ENCODE measurements around the gene ADAM10. TPM values are rescaled to one million over a fixed set of nuclear protein-coding genes. Genes with fewer than 3 reads are reported as not detected.

Gene ADAM10
- total RNA-seq, 2 experiments from 2014 or later = 84.3 to 90.4 TPM

- POLR2A ChIA-PET = no interaction called here
- CTCF ChIA-PET = no interaction called here
Measured at GRCh38 chr15:58568157-58568571, 181.3 kb downstream of the ADAM10 start.

DNA sequence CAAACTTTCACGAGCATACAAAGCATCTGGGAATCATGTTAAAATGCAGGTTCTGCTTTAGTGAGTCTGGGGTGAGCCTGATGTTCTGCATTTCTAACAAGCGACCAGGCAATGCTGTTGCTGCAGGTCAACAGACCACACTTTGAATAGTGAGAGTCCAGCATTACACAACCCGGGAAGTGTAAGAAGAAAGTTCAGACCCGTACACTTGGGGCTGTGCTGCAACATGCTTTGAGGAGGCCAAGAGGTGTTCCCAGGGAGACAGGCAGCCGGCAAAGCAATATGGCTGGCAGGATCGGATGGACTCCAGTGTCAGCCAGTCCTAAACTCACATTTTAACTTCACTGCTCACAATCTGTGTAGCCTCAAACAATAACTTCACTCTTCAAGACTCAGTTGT is 183.5 kb downstream of the ADAM10 start:
- CTCF ChIA-PET = interaction anchor here (0.7 kb wide), 1 partner anchor 143 kb away, joined by 4 read pairs; no protein-coding TSS in a partner anchor
- POLR2A ChIA-PET = no interaction called here

DNA sequence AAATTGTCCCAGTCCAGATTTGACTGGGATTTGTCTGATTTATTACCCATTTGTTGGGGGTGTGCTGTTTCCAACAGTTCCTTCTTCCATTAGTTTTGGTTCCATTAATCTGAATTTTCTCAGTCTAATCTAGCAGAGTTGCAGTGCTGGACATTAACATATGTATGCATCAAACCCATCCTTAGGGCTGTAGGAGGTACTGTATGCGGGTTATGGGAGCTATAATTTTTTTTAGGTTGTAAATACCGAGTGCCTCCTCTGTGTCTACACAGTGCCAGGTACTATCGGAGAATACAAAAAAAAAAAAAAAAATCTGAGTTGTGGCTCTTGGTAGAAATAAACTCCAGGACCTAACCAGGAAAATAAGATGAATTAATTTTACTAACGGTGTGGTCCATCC is 183.9 kb downstream of the ADAM10 start:
- CTCF ChIA-PET = interaction anchor here (0.7 kb wide), 1 partner anchor 143 kb away, joined by 4 read pairs; no protein-coding TSS in a partner anchor
- POLR2A ChIA-PET = no interaction called here

DNA sequence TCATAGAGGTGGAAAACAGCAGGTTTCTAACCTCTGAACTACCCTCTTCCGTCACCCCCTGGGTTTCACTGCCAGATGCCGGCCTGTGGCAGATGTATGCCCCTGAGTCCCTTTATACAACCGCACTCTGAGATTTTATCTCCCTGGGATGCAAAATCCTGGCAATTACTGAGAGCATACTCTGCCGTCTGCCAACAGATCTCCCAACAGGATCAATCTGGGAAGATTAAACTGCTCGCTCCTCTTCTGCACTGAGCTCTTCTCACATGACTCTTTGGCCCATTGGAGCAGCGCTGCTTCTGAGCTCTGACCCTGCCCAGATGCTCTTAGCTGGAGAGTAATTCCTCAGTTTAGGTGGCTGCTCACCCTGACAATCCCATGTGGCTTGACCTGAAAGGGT is 184.5 kb downstream of the ADAM10 start:
- ChIA-PET CTCF (no interaction called here), POLR2A (no interaction called here)

DNA sequence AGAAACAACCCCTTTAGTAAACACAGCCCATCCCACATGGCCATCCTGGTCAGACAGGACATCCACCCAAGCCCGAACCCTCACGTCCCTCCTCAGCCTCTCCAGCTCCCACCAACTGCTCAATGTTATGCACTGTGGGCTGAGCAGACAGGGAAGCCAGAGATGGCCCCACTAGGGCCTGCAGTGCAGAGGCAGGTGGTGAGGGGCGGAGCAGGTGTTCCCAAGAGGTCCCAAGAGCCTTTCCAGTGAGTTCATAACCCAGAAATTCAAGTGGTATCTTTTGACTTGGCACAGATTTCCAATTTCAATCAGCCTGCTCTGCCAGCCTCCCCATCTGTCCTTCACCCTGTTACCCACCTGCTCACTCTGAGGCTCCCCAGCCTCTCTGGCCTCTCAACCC is 187.4 kb downstream of the ADAM10 start:
- ChIA-PET CTCF (no interaction called here), POLR2A (no interaction called here)

- ChIA-PET CTCF (no interaction called here), POLR2A (no interaction called here)
Measured at GRCh38 chr15:58561321-58561720, 188.2 kb downstream of the ADAM10 start.

DNA sequence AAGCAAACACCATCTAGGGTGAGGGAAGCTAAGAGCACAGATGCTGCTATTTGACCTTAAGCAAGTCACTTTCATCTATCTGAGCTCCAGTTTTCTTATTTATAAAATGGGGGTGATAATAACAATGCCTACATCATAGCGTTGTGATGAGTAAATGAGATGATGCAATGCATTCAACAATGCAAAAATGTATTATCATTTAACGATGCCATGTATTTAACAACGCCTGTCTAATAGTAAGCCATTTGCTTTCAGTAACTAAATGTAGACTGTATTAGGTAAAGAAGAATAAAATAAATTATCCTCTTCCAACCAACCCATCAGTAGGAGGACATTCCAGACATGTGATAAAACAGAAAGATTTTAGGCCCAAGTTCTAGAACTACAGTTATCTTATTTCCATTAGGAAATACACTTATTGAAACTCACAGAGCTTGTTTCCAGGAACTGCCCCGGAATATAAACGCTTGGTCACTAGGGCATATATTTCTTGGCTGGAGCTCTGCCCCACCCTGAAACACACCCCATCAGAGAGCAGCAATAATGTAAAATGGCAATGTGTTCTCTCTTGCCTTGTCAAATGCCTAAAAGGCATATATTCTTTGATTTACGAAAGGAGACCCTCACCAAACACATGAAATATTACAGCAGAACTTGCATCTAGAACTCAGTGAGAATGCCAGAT is 189.5 kb downstream of the ADAM10 start:
- POLR2A ChIA-PET = no interaction called here
- CTCF ChIA-PET = interaction anchor here (0.6 kb wide), 1 partner anchor 94 kb away, joined by 3 read pairs; no protein-coding TSS in a partner anchor

DNA sequence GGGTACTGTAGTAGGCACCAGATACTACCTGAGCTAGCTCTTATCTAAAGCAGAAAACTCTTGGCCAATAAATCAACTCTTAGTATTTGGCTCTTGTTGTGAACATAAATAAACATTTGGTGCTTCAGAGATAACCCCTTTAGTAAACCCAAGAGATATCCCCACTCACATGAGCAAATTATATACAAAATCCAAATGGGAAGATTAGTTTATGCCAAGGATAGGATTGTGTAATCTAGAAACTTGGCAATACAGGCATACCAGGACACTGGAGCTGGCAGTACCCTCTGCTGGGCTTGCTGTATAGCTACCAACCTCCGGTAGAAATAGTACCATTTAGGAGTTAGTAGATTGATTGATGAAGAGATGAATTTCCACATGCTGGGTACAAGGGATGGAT is 190.7 kb downstream of the ADAM10 start:
- ChIA-PET CTCF (no interaction called here), POLR2A (no interaction called here)

GRCh38 chr15:58556541-58556940 is 193.0 kb downstream of the ADAM10 start:
- POLR2A ChIA-PET = no interaction called here
- CTCF ChIA-PET = interaction anchor here (0.7 kb wide), 1 partner anchor 266 kb away, joined by 4 read pairs; no protein-coding TSS in a partner anchor

GRCh38 chr15:58556028-58556361 is 193.5 kb downstream of the ADAM10 start:
- CTCF ChIA-PET = no interaction called here
- POLR2A ChIA-PET = interaction anchor here (0.6 kb wide), 1 partner anchor 238 kb away, joined by 6 read pairs; no protein-coding TSS in a partner anchor

GRCh38 chr15:58555162-58556027 is 194.1 kb downstream of the ADAM10 start:
- CTCF ChIA-PET = no interaction called here
- POLR2A ChIA-PET = interaction anchor here (0.6 kb wide), 1 partner anchor 238 kb away, joined by 6 read pairs; no protein-coding TSS in a partner anchor

- ChIA-PET POLR2A (no interaction called here), CTCF (no interaction called here)
Measured at GRCh38 chr15:58554758-58555157, 194.7 kb downstream of the ADAM10 start.

DNA sequence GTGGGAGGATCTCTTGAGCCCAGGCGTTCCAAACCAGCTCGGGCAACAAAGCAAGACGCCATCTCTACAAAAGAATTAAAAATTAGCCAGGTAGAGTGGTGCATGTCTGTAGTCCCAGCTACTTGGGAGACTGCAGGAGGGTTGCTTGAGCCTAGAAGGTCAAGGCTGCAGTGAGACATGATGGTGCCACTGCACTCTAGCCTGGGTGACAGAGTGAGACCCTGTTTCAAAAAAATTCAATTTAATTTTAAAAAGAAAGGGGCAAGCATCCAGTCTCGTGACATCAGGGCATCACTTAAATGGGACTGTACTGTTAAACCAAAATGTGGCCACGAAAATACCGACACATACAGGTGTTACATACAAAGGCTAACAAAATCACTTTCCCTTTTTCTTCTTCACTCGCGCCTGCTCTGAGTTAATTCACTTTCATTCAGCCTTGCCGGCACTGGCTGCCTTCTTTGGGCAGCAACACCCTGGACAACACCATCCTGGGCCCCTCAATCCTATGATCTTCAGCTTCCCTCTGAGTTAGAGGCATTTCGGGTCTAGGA is 196.1 kb downstream of the ADAM10 start:
- ChIA-PET CTCF (no interaction called here), POLR2A (no interaction called here)

DNA sequence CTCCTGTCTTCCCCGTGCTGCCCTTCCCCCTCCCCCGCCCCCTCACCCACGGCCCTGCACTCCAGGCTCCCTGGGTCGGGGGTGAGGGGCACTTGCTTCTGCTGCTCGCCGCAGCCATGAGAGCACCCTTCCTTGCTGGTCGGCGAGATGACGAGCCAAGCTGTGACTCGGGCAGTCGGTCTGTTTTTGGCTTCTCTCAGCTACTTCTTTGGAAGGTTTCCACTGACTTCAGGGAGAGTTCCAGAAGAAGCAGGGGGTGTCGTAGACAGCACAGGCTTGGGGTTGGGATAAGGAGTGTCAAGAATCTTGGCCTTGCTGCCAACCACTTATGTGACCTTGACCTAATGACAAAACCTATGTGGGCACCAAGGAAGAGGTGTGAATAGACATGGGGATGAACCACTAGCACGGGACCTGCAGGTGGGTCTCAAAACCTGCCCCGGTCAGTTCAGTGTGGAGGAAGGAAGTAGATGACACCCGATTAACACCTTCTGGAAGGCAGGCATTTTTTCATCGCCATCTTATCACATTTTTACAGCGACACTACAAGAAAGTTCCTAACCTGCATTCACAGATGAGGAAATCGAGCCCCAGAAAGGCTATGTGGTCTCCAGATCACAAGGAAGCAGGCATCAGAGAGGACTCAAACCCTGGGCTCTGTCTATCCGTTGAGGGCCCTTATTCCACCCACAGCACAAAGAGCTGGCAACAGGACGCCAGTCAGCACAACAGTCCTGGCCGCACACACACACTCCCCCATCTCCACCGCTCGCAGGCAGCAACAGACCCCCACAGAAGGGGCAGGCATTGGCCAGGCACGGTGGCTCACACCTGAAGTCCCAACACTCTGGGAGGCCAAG is 196.8 kb downstream of the ADAM10 start:
- ChIA-PET POLR2A (no interaction called here), CTCF (no interaction called here)

GRCh38 chr15:58551764-58552504 is 197.6 kb downstream of the ADAM10 start:
- POLR2A ChIA-PET = no interaction called here

GRCh38 chr15:58551084-58551763 is 198.3 kb downstream of the ADAM10 start:
- ChIA-PET POLR2A (no interaction called here), CTCF (no interaction called here)

More at GRCh38 chr15:58551764-58552504, 197.6 kb downstream of the ADAM10 start:
- CTCF ChIA-PET = no interaction called here

- ChIA-PET CTCF (no interaction called here), POLR2A (no interaction called here)
Measured at GRCh38 chr15:58549785-58550074, 199.8 kb downstream of the ADAM10 start.

DNA sequence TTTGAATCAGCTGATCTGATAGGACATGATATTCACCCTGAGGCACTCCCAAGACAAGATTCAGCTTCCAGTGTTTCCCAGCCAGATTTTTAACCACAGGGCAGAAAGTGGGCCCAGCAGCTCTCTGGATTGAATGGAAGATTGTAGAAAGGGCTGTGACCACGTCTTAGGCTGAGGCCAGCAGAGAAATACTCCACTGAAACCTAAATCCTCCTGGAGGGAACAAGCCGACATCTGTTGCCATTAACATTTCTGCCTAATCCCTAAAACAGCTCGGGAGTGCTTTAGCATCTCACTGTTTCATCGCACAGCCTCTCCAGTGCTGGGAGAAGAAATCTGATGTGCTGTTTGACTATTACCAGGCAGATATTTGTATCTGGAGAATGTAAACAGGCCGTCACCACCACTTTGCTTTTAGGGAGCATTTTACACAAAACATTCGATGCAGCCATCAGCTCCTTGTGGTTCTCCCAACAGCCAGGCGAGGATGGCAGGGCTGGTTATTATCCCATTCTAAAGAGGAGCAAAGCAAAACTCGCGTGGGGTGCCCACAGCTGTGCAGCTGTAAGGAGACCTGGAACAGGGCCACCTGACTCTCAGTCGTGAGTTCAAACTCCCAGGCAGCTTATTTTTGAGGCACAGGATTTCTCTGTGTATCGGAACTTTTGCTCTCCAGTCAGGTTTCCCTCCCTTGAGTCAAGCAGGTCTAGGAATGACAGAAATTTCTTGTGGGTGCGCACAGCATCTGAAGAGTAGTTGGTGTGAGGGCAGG is 200.3 kb downstream of the ADAM10 start:
- CTCF ChIA-PET = no interaction called here
- POLR2A ChIA-PET = no interaction called here
